HG02885 (cell line): ENCODE data around the gene PRSS53.

ENCODE experiments used
- ATAC-seq: cut with Tn5 transposase; IDR thresholded peaks from one replicate; pipeline ENCODE4 v1.9.1; 2021; ENCODE audit warnings: mild to moderate bottlenecking; ENCODE audit not compliant: unreplicated experiment, poor library complexity

The PRSS53 gene

GRCh38 chr16:31061126-31061812 is 27.5 kb downstream of the PRSS53 start:
- no peak for ATAC-seq

- ATAC-seq = no peak
Observed at GRCh38 chr16:31055613-31056012, 33.1 kb downstream of the PRSS53 start.

GRCh38 chr16:31052114-31052513 is 36.6 kb downstream of the PRSS53 start:
- no peak for ATAC-seq

DNA sequence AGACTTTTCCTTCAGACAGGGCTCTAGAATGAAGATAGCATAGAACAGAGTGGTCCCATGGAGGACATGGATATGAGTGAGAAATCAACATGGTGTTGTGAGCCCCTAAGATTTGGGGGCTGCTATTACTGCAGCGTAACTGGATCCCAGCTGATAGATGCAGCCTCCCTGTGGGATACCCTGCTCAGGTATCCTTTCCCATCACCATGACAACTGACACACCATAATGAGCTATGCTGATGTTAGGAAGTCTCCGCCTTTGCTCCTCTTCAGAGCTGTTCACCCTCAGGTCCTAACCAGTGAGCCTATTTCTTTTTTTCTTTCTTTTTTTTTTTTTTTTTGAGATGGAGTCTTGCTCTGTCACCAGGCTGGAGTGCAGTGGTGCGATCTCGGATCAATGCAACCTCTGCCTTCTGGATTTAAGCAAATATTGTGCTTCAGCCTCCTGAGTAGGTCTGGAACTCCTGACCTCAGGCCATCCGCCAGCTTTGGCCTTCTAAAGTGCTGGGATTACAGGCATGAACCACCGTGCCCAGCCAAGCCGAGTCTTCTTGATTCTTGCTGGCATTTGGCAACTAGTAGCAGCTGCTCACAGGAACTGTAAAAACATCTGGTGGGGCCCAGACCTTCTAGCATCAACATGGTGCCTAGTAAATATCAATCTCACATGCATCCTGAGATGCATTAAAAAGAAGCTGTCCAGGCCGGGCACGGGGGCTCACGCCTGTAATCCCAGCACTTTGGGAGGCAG is 38.3 kb downstream of the PRSS53 start:
- ATAC-seq = no peak

GRCh38 chr16:31043898-31044481 is 44.8 kb downstream of the PRSS53 start:
- ATAC-seq = no peak

DNA sequence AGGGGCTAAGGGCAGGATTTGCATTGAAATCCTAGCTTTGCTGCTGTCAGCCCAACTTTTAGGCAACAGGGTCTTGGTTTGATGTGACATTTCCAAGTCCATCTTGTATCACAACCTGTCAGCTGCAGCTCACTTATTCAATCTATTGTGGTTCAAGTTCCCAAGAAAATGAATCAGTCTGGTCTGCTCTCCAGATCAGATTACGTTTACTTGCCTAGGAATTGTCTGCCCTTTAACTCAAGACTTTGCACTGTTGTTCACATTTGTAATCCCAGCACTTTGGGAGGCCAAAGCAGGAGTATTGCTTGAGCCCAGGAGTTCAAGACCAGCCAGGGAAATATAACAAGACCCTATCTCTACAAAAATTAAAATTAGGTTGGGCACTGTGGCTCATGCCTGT is 45.4 kb downstream of the PRSS53 start:
- ATAC-seq = no peak

- ATAC-seq = no peak
Observed at GRCh38 chr16:31042866-31043265, 45.9 kb downstream of the PRSS53 start.

DNA sequence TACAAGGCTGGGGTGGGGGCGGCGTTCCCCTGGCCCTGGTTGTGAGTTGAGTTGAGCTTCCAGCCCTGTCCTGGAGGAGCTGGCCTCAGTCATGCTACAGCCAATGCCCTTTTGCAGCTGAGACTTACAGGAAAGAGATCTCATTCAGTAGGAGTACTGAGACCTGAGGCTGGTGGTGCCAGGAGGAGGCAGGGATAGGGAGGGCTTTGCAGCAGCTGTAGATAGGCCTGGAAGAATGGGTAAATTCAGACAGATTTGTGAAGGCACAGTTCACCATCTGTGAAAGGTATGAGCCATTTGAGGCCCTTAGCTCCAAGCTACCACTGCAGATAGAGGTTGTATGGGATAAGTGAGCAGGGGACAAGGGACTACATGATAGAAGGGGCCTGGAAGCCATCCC is 49.8 kb downstream of the PRSS53 start:
- no peak for ATAC-seq

DNA sequence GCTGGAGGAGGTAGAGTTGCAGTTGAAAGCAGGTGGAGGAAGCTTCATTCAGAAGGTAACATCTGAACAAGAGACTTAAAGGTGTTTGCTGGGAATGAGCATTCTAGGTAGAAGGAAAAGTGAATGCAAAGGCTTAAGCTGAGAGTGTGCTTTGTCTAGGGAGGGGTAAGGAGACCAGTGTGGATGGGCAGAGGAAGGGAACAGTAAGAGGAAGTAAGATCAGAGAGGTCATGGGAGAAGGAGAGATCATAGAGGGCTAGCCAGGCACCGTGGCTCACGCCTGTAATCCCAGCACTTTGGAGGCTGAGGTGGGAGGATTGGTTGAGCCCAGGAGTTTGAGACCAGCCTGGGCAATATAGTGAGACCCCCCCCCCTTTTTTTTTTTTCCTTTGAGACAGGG is 52.1 kb downstream of the PRSS53 start:
- no peak for ATAC-seq

DNA sequence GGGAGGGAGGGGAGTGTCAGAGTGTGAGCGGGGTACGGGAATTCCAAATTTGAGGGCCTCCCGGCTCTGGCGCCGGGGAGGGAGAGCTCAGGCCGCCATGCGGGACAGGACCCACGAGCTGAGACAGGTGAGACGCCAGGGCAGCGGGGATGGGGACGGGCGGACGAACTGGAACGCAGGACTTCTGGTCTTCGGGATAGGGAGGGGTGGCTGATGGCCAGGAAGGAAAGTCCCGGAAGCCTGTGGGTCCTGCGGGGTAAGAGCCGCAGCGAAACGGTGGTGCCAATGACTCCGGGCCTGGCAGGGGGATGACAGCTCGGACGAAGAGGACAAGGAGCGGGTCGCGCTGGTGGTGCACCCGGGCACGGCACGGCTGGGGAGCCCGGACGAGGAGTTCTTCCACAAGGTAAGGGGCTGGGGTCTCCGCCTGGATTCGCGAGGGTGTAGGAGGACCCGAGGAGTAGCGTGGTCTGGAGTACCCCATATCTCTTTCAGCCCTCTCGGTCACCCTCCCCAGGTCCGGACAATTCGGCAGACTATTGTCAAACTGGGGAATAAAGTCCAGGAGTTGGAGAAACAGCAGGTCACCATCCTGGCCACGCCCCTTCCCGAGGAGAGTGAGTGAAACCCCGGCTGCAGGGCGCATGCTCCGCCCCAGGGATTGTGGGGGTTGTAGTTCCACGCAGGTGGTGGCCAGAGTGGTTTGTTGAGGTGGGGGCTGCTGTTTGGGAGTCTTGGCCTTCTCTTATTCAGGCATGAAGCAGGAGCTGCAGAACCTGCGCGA is 54.8 kb downstream of the PRSS53 start:
- peak; percentile 51 for ATAC-seq
